GM20431 (cell line): ENCODE data around the gene OSBPL6.
"Not testable (repeated sequence)": the region's sequence is repeated elsewhere in the genome, so short reads cannot be mapped to it uniquely, and the experiment has no call there.

ENCODE experiments used
- in situ Hi-C: fragments of 300-500 bp; cut with MseI, MboI; formaldehyde crosslinking; loops from one replicate; pipeline ENCODE4 v1.15.0; 2020; ENCODE audit warnings: low sequenced_read_pairs; ENCODE audit not compliant: unreplicated experiment

OSBPL6 gene

GRCh38 chr2:178195390-178196166 lies 1.3 kb downstream of the OSBPL6 start:
- in situ Hi-C loops, result no loop called here

DNA sequence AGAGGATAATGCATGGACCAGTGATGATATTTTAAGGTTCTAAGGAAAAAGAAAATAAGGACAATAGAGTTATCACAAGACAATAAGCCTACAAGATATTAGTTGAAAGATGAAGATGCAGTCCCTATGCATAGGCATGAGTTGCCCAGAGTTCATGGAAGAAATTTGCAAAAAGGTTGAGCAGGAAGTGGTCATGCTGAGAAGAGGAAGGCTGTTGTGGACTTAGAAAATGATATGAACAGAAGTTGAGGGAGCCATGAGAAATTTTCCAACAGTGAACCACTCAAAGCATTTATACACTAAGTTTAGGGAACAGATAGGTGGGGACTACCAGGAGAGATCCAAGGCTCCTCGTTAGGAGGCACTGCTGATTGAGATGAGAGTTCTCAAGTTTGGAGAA lies 3.5 kb downstream of the OSBPL6 start:
- in situ Hi-C loops, result no loop called here

GRCh38 chr2:178198441-178198840 lies 4.1 kb downstream of the OSBPL6 start:
- in situ Hi-C loops, result not testable (repeated sequence)

DNA sequence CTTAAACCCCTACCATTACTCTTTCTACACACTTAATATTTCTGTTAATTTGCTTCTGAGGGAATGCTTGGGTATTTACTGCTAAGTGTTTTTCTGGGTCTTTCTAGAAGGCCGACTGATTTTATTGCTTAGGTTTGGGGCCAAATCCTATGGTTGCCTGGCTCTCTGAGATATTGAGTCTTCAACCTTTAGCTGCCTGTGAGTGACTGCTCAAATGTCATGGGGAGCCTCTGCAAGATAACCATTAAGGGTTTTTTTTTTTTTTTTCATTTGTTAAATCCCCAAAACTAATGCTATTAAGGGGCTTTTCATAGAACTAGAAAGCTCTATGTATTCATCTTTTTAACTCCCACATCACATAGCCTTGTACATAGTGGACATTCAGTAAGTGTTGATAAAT lies 5.0 kb downstream of the OSBPL6 start:
- in situ Hi-C loops, result no loop called here

DNA sequence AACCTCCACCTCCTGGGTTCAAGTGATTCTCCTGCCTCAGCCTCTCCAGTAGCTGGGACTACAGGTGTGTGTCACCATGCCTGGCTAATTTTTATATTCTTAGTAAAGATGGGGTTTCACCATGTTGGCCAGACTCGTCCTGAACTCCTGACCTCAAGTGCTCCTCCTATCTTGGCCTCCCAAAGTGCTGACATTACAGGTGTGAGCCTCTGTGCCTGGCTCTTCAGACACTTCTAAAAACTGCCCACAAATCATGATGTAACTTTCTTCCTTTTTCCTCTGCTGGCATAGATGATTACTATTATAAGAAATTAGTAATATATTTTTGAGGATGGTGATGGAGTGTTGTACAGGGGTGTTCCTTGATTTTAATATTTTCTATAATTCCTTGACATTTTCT lies 6.0 kb downstream of the OSBPL6 start:
- in situ Hi-C loops, result no loop called here

GRCh38 chr2:178202927-178203326 lies 8.6 kb downstream of the OSBPL6 start:
- in situ Hi-C loops, result no loop called here

GRCh38 chr2:178204977-178205376 lies 10.7 kb downstream of the OSBPL6 start:
- in situ Hi-C loops, result no loop called here

DNA sequence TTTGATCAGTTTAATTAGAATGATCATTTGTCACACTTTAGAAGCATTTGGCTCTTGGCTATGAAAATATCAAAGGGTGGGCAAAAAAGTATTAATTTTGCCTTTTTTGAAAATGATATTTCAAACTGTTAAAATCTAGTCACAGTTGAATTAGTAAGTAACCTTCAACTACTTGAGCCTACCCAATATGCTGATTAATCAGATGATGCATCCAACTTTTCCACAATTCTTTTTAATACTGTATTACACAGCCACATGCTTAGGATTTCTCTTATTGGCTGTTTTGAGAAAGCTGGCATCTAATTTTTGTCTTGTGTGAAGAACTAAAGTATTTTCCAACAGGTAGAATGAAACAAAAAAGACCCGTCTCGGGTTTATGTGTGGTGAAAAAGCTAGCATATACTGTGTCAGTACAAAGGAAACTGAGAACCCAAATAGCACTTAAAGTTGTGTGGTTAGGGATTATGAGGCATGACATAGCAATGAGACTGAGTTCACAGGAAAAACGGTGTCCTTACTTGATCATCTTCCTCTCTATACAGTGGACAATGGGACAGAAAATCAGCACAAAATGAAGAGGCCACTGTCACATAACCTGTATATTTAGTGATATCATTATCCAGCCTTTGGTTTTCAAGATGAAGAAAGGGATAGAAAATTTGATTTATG lies 11.7 kb downstream of the OSBPL6 start:
- in situ Hi-C loops, result no loop called here

GRCh38 chr2:178208336-178208735 lies 14.0 kb downstream of the OSBPL6 start:
- in situ Hi-C loops, result no loop called here

DNA sequence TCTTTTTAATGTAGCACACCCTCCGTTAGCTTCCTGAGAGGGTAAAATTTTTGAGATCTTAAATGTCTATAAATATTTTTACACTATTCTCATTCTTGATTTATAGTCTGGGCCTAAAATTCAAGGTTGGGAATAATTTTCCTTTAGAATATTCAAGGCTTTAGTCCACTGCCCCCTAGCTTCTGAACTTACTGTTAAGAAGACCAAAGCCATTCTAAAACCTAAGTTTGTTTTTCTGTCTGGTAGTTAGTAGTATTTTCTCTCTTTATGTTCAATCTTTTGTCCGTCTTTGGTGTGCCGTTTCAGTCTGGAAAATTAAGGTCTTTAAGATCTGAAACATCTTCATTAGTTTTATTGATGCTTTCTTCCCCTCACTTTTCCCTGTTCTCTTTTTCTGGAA lies 14.5 kb downstream of the OSBPL6 start:
- in situ Hi-C loops, result no loop called here

- in situ Hi-C loops, result no loop called here
Observed at GRCh38 chr2:178211460-178211859, 17.1 kb downstream of the OSBPL6 start.

DNA sequence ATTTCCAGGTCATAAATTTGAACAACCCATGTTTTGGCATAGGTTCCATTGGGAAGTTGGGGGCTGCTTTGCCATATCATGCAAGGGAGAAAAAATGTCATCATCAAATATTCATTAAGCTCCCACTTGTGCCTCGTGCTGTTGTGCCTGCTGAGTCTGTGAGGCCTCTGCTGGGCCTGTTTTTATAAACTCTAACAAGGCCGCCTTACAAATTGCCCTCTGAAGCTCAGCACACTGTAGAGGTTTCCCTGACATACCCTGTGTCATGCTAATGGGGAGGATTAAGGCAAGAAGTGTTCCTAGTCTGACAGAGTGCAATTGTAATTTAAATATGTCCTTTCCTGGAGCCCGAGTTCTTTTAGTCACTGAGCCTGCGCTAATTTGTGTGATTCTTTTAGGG lies 17.6 kb downstream of the OSBPL6 start:
- in situ Hi-C loops, result no loop called here

- in situ Hi-C loops, result no loop called here
Observed at GRCh38 chr2:178213991-178214390, 19.7 kb downstream of the OSBPL6 start.

DNA sequence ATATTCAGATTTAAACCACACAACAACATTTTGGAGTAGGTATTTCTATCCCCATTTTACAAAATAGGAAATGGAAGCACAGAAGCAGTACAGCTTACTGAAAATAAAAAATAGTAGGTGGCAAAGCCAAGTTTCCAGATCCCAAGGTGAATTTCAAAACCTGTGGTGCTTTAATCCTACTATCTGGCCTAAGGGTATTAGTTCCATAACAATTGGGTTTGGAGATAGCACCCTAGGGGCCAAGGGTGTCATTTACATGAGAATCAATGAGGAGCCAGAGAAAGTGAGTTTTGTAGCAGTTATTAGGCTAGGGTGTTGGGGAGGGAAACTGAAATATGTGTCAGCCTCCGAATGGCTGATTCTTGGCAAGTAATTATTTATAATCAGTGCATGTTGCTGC lies 24.9 kb downstream of the OSBPL6 start:
- in situ Hi-C loops, result no loop called here

DNA sequence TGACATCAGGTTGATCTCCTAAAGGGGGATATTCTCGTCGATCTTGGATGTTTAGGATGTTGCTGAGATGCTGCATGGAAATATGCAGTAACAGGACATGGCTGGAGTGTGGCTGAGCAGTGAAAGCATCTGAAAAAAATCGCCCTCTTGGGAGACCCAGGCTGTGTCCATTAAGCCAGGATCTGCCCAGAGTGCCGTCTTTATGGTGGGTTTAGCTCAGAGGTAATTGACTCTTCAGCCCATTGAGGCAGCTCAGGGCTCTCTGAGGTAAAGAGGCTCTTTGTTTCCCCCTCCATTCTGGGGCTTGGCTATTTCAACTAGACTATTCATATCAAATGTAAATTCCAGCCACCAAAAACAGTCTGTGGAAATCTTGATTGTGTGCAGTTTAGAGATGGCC lies 26.5 kb downstream of the OSBPL6 start:
- in situ Hi-C loops, result no loop called here

DNA sequence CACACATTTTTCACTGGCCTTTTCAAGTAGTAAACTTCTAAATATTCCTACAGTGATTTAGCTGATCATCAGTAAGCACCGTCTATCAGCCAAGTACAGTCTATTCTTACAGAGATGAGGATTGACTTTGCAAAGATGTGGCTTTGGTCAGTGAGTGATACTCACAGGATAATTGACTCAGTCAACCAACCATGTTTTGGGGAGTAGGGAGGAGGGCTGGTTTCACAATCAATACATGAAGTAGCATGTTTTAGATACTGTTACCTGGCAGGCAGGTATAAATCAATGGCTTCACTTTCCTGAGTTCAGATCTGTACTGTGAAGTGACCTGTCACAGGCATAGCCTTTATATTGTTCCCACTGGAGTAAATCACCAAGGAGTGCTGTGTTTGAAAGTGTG lies 27.2 kb downstream of the OSBPL6 start:
- in situ Hi-C loops, result no loop called here

- in situ Hi-C loops, result no loop called here
Observed at GRCh38 chr2:178223806-178224205, 29.5 kb downstream of the OSBPL6 start.

- in situ Hi-C loops, result no loop called here
Observed at GRCh38 chr2:178225006-178225805, 30.9 kb downstream of the OSBPL6 start.

GRCh38 chr2:178227187-178227586 lies 32.9 kb downstream of the OSBPL6 start:
- in situ Hi-C loops, result no loop called here

DNA sequence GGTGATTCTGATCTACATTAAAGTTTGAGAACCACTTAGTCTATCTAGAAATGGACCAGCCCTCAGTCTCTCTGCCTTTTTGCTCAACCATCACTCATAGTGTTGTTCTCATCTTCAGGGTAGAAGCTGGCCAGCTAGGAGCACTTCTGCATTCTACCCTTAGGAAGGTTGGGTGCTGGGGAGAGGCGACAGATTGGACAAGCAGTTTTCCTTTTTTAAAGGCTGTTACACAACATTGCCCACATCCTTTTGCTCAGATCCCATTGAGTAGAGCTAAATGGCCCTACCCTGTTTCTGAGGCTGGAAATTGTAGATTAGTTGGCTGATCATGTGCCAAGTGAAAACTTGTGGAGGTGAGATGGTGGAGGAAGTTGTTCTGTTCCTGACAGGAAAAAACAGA lies 35.6 kb downstream of the OSBPL6 start:
- in situ Hi-C loops, result no loop called here

DNA sequence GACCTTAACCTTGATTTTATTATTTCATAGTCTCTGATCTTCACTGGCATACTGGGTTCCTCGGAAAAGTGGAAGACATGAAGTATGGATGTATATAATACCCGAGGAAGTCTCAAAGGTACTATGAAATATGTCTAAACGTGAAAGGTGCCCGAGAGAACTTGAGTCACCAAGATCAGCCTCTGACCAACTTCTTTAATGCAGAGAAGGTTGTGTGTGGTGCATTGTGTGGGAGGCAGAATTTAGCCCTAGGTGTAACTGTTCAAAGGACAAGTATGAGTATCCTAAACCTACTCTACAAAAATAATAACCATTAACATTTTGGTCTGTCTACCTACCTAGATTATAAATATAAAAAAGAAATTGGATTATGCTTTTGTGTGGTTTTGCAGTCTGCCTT lies 36.1 kb downstream of the OSBPL6 start:
- in situ Hi-C loops, result no loop called here
